T-helper 9 cell (primary cell): ENCODE results near the gene SULT1B1.

Experiments
- DNase-seq: peaks from one replicate; pipeline ENCODE4 v3.0.0-alpha.2; 2020

SULT1B1 gene

GRCh38 chr4:69684804-69685203, 75.6 kb downstream of the SULT1B1 start:
- no peak for DNase-seq
